Ascending aorta (tissue), 2 donors: ENCODE measurements around the gene POU5F1. TPM values are rescaled to one million over a fixed set of nuclear protein-coding genes. Genes with fewer than 3 reads are reported as not detected.

Experiments used
- DNase-seq, 2 donors: peaks; one replicate each; pipeline ENCODE4 v3.0.0-alpha.2; 2019; ENCODE audit warnings: low spot score in 2 of 2
- H3K27ac ChIP-seq, 2 donors: fragments of 200-600 bp; sonication (generic); one replicate each; pipeline ENCODE4 v1.5.1; 2016 to 2017; ENCODE audit warnings: mild to moderate bottlenecking in 1 of 2
- H3K27me3 ChIP-seq: fragments of 200-600 bp; sonication (generic); one replicate; pipeline ENCODE4 v1.5.1; 2017
- H3K36me3 ChIP-seq, 2 donors: fragments of 200-600 bp; sonication (generic); one replicate each; pipeline ENCODE4 v1.5.1; 2016
- H3K4me1 ChIP-seq, 2 donors: fragments of 200-600 bp; sonication (generic); one replicate each; pipeline ENCODE4 v1.5.1; 2016 to 2017; ENCODE audit warnings: mild to moderate bottlenecking in 1 of 2
- H3K4me3 ChIP-seq, 2 donors: fragments of 200-600 bp; sonication (generic); one replicate each; pipeline ENCODE4 v1.5.1; 2016 to 2017; ENCODE audit warnings: mild to moderate bottlenecking in 1 of 2
- H3K9me3 ChIP-seq, 2 donors: fragments of 200-600 bp; sonication (generic); one replicate each; pipeline ENCODE4 v1.5.1; 2016
- CTCF ChIP-seq, 3 experiments: fragments of 200-600 bp in 2 of 3; fragments of 450-650 bp in 1 of 3; sonication (generic) in 2 of 3; IDR thresholded peaks; one replicate each; pipeline ENCODE4 v1.5.1; 2016 to 2019; ENCODE audit warnings: antibody characterized with exemption in 3 of 3, mild to moderate bottlenecking in 1 of 3, moderate library complexity in 1 of 3
- intact Hi-C: fragments of 100-400 bp; cut with DNase I; formaldehyde crosslinking; loops from one replicate; pipeline ENCODE4 v1.15.1; 2023
- total RNA-seq: library from RNA; depleted of rRNA; stranded (reverse); fragments of >200 nt; gene quantifications from one replicate; pipeline ENCODE4 v1.1.0, GENCODE V29; 2016

Gene POU5F1
- total RNA-seq, 1 donor from 2014 or later: not detected

- TF ChIP-seq CTCF (IDR thresholded peaks at IDR 0.05): no peak
- peaks cover 0 to 16% of the 10 kb centered on the region in 2 donors for H3K36me3 ChIP-seq
- no peak overlapping the region for H3K4me3 ChIP-seq
- H3K4me1 ChIP-seq: peaks cover 0 to 4% of the 10 kb centered on the region in 2 donors
- no peaks in the 10 kb centered on the region for H3K27me3 ChIP-seq
- H3K9me3 ChIP-seq: no peaks in the 10 kb centered on the region
- no peak for DNase-seq
- no peak overlapping the region for H3K27ac ChIP-seq
- intact Hi-C loops: no loop called here
Measured at GRCh38 chr6:31145386-31145785, 25.1 kb downstream of the POU5F1 start.

- intact Hi-C loops: no loop called here
- H3K4me3 ChIP-seq: no peak overlapping the region
- peaks cover 0 to 11% of the 10 kb centered on the region in 2 donors for H3K36me3 ChIP-seq
- no peak for DNase-seq
- H3K4me1 ChIP-seq: peaks cover 0 to 4% of the 10 kb centered on the region in 2 donors
- H3K27me3 ChIP-seq: no peaks in the 10 kb centered on the region
- no peak for TF ChIP-seq CTCF (IDR thresholded peaks at IDR 0.05)
- no peaks in the 10 kb centered on the region for H3K9me3 ChIP-seq
- no peak overlapping the region for H3K27ac ChIP-seq
Measured at GRCh38 chr6:31144970-31145340, 25.5 kb downstream of the POU5F1 start.

GRCh38 chr6:31144296-31144969 lies 26.0 kb downstream of the POU5F1 start:
- H3K36me3 ChIP-seq: peaks cover 0 to 6% of the 10 kb centered on the region in 2 donors
- intact Hi-C loops: no loop called here
- no peak overlapping the region for H3K4me3 ChIP-seq
- no peaks in the 10 kb centered on the region for H3K27me3 ChIP-seq
- no peaks in the 10 kb centered on the region for H3K9me3 ChIP-seq
- H3K4me1 ChIP-seq: peaks cover 0 to 4% of the 10 kb centered on the region in 2 donors
- no peak for TF ChIP-seq CTCF (IDR thresholded peaks at IDR 0.05)
- peak overlapping the region in 1 of 2 donors; percentile 68 for H3K27ac ChIP-seq
- DNase-seq: no peak

- H3K4me1 ChIP-seq: peaks cover 0 to 4% of the 10 kb centered on the region in 2 donors
- no peak for TF ChIP-seq CTCF (IDR thresholded peaks at IDR 0.05)
- H3K4me3 ChIP-seq: no peak overlapping the region
- DNase-seq: peak; percentile 28 to 90
- intact Hi-C loops: no loop called here
- peak overlapping the region; percentile 41 to 68 for H3K27ac ChIP-seq
- H3K9me3 ChIP-seq: no peaks in the 10 kb centered on the region
- H3K36me3 ChIP-seq: peaks cover 0 to 6% of the 10 kb centered on the region in 2 donors
- H3K27me3 ChIP-seq: no peaks in the 10 kb centered on the region
Measured at GRCh38 chr6:31143148-31143547, 27.3 kb downstream of the POU5F1 start.

GRCh38 chr6:31142361-31142761 lies 28.1 kb downstream of the POU5F1 start:
- no peaks in the 10 kb centered on the region for H3K27me3 ChIP-seq
- H3K9me3 ChIP-seq: no peaks in the 10 kb centered on the region
- H3K4me3 ChIP-seq: no peak overlapping the region
- DNase-seq: no peak
- intact Hi-C loops: no loop called here
- H3K27ac ChIP-seq: peak overlapping the region; percentile 19 to 68
- no peak for TF ChIP-seq CTCF (IDR thresholded peaks at IDR 0.05)
- peaks cover 0 to 4% of the 10 kb centered on the region in 2 donors for H3K4me1 ChIP-seq
- peaks cover 0 to 6% of the 10 kb centered on the region in 2 donors for H3K36me3 ChIP-seq
